CD1c-positive myeloid dendritic cell (primary cell): ENCODE measurements around the gene SACS.
A peak's percentile ranks its signal among the peaks of the same experiment; 100 is the strongest.
"Not testable (repeated sequence)": the region's sequence is repeated elsewhere in the genome, so short reads cannot be mapped to it uniquely, and the experiment has no call there.

ENCODE experiments used
- DNase-seq: peaks from one replicate; pipeline ENCODE4 v3.0.0-alpha.2; 2016; ENCODE audit errors: extremely low spot score

Gene SACS

GRCh38 chr13:23411706-23412105 is 21.8 kb downstream of the SACS start:
- DNase-seq: no peak

GRCh38 chr13:23411220-23411619 is 22.3 kb downstream of the SACS start:
- DNase-seq: no peak

GRCh38 chr13:23408026-23408425 is 25.5 kb downstream of the SACS start:
- DNase-seq: no peak

DNA sequence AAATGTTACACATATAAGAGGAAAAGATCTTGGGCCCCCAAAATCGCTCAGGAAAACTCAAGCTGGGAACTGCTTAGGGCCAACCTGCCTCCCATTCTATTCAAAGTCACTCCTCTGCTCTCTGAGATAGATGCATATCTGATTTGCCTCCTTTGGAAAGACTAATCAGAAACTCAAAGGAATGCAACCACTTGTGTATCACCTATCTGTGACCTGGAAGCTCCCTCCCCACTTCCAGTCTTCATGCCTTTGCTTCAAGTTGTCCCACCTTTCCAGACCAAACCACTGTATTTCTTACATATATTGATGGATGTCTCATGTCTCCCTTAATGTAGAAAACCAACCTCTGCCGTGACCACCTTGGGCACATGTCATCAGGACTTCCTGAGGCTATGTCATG is 32.3 kb downstream of the SACS start:
- DNase-seq: not testable (repeated sequence)

DNA sequence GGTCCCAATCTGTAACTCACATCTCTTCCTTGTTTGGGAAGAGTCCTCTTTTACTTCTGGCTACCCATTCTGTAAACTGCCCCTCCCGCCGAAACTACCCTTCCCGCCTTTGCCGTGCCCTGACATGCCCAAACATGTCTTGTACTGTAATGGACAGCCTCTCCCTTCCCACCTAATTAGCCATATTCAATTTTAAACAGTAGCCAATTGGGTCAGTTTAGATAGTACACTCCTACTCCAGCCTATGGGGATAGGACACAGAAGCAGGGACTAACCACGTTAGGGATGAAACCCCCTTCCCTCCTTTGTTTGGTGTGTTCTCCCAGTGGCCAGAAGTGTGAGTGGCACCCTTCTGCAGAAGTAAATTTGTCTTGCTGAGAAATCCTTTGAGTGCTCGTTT is 34.2 kb downstream of the SACS start:
- no peak for DNase-seq

- DNase-seq: no peak
Measured at GRCh38 chr13:23394821-23395220, 38.7 kb downstream of the SACS start.

DNA sequence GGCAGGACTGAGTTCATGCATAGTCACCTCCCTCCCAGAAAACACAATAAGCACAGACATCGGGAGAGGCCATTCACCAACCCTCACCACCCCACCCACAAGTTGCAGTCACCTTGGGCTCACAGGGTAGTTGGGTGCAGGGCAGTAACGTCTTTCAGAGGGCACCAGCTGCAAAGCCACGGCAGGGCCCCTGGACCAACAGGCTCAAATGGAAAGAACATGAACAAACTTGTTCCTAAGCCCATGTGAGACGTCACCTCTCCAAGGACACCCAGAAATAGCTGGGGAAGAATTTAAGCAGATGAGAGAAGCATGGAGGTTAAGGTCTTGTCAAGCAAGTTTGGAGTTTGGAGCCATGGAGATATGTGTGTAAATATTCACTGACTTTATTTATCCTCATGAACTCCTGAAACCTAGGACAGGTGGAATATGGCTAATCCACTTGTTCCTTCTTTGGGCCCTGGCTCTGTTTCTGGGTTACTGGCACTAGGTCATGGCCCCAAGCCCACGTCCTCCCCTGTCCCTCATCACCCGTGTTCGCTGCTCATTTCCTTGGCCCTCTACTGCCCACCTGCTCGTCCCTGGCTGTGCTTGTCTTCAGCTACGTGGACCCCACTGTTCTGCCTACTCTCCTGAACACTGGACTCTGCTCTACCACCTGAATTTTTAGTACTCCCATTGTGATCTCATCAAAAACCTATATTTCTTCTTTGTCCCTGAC is 40.4 kb downstream of the SACS start:
- DNase-seq: no peak

- no peak for DNase-seq
Measured at GRCh38 chr13:23392313-23392712, 41.2 kb downstream of the SACS start.

- DNase-seq: no peak
Measured at GRCh38 chr13:23391752-23392151, 41.8 kb downstream of the SACS start.

GRCh38 chr13:23386533-23386932 is 47.0 kb downstream of the SACS start:
- no peak for DNase-seq

DNA sequence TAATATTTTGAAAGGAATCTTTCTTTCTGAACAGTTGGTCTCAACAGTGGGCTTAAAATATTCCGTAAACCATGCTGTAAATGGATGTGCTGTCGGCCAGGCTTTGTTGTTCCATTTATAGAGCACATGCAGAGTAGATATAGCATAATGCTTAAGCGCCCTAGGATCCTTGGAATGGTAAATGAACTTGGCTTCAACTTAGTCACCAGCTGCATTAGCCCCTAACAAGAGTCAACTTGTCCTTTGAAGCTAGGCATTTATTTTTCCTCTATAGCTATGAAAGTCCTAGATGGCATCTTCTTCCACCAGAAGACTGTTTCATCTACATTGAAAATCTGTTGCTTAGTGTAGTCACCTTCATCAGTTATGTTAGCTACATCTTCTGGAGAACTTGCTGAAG is 47.6 kb downstream of the SACS start:
- no peak for DNase-seq

DNA sequence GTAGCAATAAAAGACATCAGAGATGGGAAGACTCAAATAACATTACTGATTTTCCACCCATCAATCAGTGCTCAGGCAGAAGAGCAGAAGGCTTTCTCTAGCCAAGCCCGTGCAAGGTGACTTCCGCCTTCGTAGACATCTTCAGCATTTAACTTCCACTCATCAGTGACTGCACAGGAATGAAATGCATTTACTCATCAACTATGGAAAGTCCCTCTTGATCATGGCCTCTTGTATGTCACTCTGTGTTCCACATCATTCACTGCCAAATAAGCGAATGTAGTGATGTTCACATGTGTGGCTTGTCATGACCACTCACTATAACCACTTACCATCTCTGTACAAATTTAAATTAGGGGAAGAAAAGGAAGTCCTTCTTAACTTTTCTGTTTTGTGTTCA is 49.4 kb downstream of the SACS start:
- DNase-seq: no peak

- DNase-seq: no peak
Measured at GRCh38 chr13:23383151-23383550, 50.4 kb downstream of the SACS start.

- no peak for DNase-seq
Measured at GRCh38 chr13:23381866-23382265, 51.6 kb downstream of the SACS start.

GRCh38 chr13:23380534-23380933 is 53.0 kb downstream of the SACS start:
- no peak for DNase-seq

DNA sequence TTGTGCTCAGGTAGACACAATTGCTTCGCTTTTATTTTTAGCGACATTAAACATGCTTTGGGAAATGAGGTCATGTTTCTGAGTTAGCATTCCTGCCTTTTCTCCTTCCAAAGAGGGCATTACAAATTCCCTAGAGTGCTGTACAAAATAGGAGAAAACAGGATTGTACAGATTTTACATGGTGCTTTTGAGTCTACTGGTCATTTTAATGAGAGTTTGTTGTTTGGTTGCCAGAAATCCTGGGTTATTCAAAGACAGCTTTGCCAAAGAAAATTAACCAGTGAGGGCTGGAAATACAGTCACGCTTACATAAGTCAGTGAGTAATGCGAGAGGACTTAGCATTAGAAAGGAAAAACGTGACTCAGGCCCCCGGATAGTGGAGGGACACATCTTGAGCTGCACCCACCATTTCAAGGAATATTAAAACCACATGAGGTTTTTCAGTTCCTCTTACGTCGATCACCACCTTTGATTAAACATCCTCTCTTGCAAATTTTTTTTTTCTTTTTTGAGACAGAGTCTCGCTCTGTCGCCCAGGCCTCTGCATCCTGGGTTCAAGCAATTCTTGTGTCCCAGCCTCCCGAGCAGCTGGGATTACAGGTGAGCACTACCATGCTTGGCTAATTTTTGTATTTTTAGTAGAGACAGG is 55.4 kb downstream of the SACS start:
- DNase-seq: peak; percentile 85

DNA sequence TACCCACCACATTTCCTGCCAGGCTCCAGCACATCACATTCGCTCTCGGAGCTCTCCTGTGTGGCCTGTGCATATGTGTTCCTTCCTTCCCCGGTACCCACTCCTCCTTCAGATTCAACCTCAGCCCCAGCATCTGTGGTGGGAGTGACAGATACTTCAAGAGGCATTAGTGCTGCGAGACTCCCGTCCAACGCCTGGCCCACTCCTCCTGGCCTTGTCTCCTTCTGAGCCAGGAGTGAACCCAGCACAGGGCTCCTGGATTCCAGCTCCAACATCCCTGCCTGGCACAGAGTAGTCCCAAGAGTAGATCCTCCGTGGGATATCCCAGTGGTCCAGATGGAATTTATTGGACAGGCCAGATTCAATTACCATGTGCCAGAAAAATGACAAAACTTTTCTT is 55.9 kb downstream of the SACS start:
- no peak for DNase-seq

DNA sequence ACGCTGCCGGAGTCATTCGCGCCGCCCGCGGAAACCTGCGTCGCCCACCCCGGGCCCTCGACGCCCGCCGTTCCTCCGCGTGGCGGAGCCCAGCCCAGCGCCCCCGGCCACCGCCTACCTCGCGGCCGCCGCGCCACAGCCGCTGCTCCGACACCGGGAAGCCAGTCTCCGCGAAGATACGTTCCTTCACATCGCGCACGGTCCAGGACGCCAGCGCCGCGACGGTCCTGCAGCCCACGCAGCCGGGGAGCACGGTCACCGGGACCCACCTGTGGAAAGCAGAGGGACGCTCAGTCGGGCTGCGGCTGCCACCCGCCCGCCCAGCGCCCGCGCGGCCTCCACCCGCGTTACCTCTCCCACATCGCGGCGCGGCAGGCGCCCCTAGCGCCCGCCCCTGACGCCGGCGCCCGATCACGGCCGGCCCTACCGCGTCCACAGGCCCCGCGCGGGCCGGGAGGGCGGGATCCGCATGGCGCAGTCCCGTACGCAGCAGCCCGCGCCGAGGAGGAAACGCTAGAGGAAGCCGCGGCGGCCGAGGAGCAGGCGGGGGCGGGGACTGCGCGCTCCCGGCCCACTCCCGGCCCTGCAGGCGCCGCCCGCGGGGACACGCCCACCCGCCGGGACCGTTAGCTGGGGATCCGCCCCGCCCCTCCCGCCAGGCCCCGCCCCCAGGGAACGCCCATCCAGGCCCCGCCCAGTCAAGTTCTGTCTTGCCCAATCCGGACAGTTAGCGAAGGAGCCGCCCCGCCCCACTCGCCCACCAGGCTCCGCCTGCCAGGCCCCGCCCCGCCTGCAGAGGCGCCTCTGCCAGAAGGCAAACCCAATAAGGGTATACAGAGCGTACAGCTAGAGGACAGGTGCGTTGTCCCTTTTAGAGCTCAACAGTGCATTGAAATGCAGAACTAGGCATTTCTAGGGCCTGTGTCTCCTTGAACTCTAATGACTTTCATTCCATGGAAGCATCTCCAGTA is 58.2 kb downstream of the SACS start:
- peak; percentile 97 for DNase-seq

- DNase-seq: peak; percentile 70
Measured at GRCh38 chr13:23372264-23372906, 61.1 kb downstream of the SACS start.

GRCh38 chr13:23367907-23368306 is 65.6 kb downstream of the SACS start:
- no peak for DNase-seq

DNA sequence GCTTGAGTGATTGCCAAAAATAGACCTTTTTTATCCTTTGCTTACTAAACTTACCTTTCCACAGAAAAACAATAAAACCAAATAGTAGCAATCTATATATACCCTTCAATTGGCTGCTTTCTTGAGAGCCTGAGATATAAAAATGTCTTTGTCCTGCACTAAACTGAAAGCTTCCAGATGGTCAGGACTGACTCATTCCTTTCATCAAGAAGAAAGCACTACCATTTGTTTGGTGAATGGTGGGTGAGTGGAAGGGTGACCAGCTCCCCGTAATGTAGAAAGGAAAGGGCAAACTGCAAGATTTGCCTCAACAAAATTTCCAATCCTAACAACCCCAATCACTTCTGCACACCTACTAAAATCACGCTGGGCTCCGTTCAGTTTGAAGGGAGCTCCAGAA is 67.8 kb downstream of the SACS start:
- no peak for DNase-seq

DNA sequence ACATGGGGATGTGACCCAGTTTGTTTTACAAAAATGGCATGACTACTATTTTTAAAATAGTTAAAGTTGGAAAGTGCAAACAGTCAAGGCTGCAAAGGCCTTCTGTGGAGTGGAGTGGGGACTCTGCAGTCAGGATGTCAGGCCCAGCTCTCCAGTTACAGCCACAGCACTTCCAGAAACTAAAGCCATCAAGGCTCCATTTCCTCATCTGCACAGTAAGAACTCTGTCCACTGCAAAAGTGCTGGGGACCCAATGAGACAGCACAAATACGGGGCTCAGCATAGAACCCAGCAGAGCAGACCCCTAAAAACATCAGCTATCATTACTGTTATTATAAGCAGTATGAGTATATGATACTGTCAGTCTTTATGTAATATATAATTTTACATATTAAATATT is 73.6 kb downstream of the SACS start:
- no peak for DNase-seq
